K562 (cell line): Measurements from ENCODE around the gene CD44. TPM values are rescaled to one million over a fixed set of nuclear protein-coding genes. Genes with fewer than 3 reads are reported as not detected.

Experiments used
- ATAC-seq: fragments of 200-7000 bp; cut with Tn5 transposase; 3 replicates; pipeline ENCODE4 v1.9.1; 2020; ENCODE audit warnings: moderate library complexity
- BruUV-seq: library from RNA; stranded (reverse); fragments of 400-500 nt; replicated peaks from 2 replicates; lab custom pipeline; 2021; lab: Mats Ljungman, UMichigan
- CTCF ChIA-PET: fragments of 300-600 bp; formaldehyde crosslinking; extraction: SDS; loops from one replicate; lab custom pipeline; 2021; ENCODE audit warnings: low intra/inter-chr PET ratio; lab: Yijun Ruan, JAX
- POLR2A ChIA-PET: fragments of 300-600, 350-650 bp; sonication (Branson Sonifier 250); formaldehyde crosslinking; extraction: SDS; loops from one replicate; lab custom pipeline; 2021; ENCODE audit warnings: antibody characterized with exemption, inconsistent platforms; lab: Yijun Ruan, JAX
- DNase-seq, 4 experiments: peaks; one replicate each; pipeline versions ENCODE4 v3.0.0 to v3.0.0-alpha.2; 2011 to 2018; ENCODE audit warnings: low spot score in 3 of 4, mixed read lengths in 3 of 4; ENCODE audit errors: extremely low read depth in 1 of 4
- FAIRE-seq: peaks from 2 replicates; lab custom pipeline; 2011; peaks lifted over from hg19 to GRCh38; lab: Jason Lieb, UNC
- H2AFZ ChIP-seq: 2 replicates; pipeline ENCODE4 v1.6.0; 2011; ENCODE audit warnings: low read depth, low read length, control low read depth, inconsistent platforms
- H3K27ac ChIP-seq: fragments of 200-600 bp; 3 replicates; pipeline ENCODE4 v1.8.0; 2011; ENCODE audit warnings: low read depth, mild to moderate bottlenecking, control low read depth, inconsistent platforms, low read length, moderate library complexity, mixed read lengths; ENCODE audit errors: extremely low read depth
- H3K27me3 ChIP-seq, 2 experiments: fragments of 300-600 bp in 1 of 2; 2 replicates in 1 of 2; 3 replicates in 1 of 2; pipeline versions ENCODE4 v1.6.0 to v1.8.0; 2011; ENCODE audit warnings: inconsistent platforms in 2 of 2, low read length in 2 of 2, mild to moderate bottlenecking in 1 of 2, mixed read lengths in 1 of 2, moderate library complexity in 1 of 2; ENCODE audit not compliant: control insufficient read depth in 2 of 2, insufficient read depth in 2 of 2
- H3K36me3 ChIP-seq: fragments of 300-600 bp; 3 replicates; pipeline ENCODE4 v1.8.0; 2011; ENCODE audit warnings: mild to moderate bottlenecking, low read length, inconsistent platforms; ENCODE audit not compliant: control insufficient read depth, insufficient read depth
- H3K4me1 ChIP-seq, 2 experiments: fragments of 200-600 bp in 1 of 2; replicated peaks in 1 of 2; 2 replicates in 1 of 2; 3 replicates in 1 of 2; pipeline versions ENCODE4 v1.5.1 to v1.8.0; 2011; ENCODE audit warnings: inconsistent platforms in 2 of 2, low read length in 2 of 2, mild to moderate bottlenecking in 1 of 2, mixed read lengths in 1 of 2, moderate library complexity in 1 of 2; ENCODE audit not compliant: control insufficient read depth in 2 of 2, insufficient read depth in 2 of 2
- H3K4me2 ChIP-seq: 2 replicates; pipeline ENCODE4 v1.6.1; 2011; ENCODE audit warnings: low read length, control low read depth, inconsistent platforms, mixed read lengths; ENCODE audit not compliant: insufficient read depth
- H3K4me3 ChIP-seq: fragments of 200-600 bp; sonication (generic), shearing (Covaris generic); 2 replicates; pipeline ENCODE4 v1.5.1; 2016; ENCODE audit warnings: control low read depth, inconsistent platforms
- H3K79me2 ChIP-seq: fragments of 200-600 bp; 3 replicates; pipeline ENCODE4 v1.8.0; 2011; ENCODE audit warnings: low read length, inconsistent platforms; ENCODE audit not compliant: control insufficient read depth, insufficient read depth
- H3K9ac ChIP-seq, 2 experiments: 2 replicates each; pipeline versions ENCODE4 v1.6.0 to v1.6.1; 2011; ENCODE audit warnings: low read depth in 2 of 2, low read length in 2 of 2, control low read depth in 1 of 2, inconsistent platforms in 1 of 2, mild to moderate bottlenecking in 1 of 2, mixed read lengths in 1 of 2; ENCODE audit not compliant: insufficient read depth in 1 of 2
- H3K9me1 ChIP-seq: one replicate; pipeline ENCODE4 v1.6.0; 2011; ENCODE audit warnings: inconsistent platforms, mild to moderate bottlenecking, low read length, moderate library complexity; ENCODE audit not compliant: control insufficient read depth, insufficient read depth
- H3K9me3 ChIP-seq: replicated peaks from 2 replicates; pipeline ENCODE4 v1.5.1; 2011; ENCODE audit warnings: low read depth, low read length, inconsistent platforms; ENCODE audit not compliant: control insufficient read depth, insufficient read depth
- H4K20me1 ChIP-seq: replicated peaks from 2 replicates; pipeline ENCODE4 v1.6.1; 2011; ENCODE audit warnings: low read length, inconsistent platforms, mixed read lengths; ENCODE audit not compliant: control insufficient read depth, insufficient read depth
- BCOR ChIP-seq: fragments of 450-650 bp; IDR thresholded peaks from 2 replicates; pipeline ENCODE4 v1.6.1; 2016
- DMBX1 ChIP-seq: fragments of 250-450 bp; sonication (Bioruptor Pico); IDR thresholded peaks from 2 replicates; pipeline ENCODE4 v1.8.0; 2022; ENCODE audit warnings: inconsistent platforms, mild to moderate bottlenecking, moderate library complexity, borderline replicate concordance
- ETS2 ChIP-seq: IDR thresholded peaks from 2 replicates; pipeline ENCODE4 v1.6.1; 2016; ENCODE audit warnings: borderline replicate concordance, missing genetic modification characterization, mild to moderate bottlenecking, moderate library complexity, missing compliant biosample characterization; ENCODE audit not compliant: poor library complexity, severe bottlenecking
- GTF2F1 ChIP-seq: IDR thresholded peaks from 2 replicates; pipeline ENCODE4 v1.6.1; 2011; ENCODE audit warnings: low read depth, low read length, improper control_type of control experiment
- KAT8 ChIP-seq: fragments of 450-650 bp; IDR thresholded peaks from 2 replicates; pipeline ENCODE4 v1.6.1; 2016; ENCODE audit warnings: low read depth, mild to moderate bottlenecking
- ZNF134 ChIP-seq: fragments of 250-450 bp; sonication (Bioruptor Pico); conservative IDR thresholded peaks from 2 replicates; pipeline ENCODE4 v1.4.0; 2020
- ZNF518B ChIP-seq: fragments of 250-450 bp; sonication (Bioruptor Pico); IDR thresholded peaks from 2 replicates; pipeline ENCODE4 v1.5.0; 2021; ENCODE audit warnings: mild to moderate bottlenecking, moderate library complexity
- ZNF644 ChIP-seq: fragments of 200-800 bp; sonication (Bioruptor generic); IDR thresholded peaks from 2 replicates; pipeline ENCODE4 v1.6.1; 2016; ENCODE audit warnings: low read depth, missing genetic modification characterization, missing compliant biosample characterization
- ZNF655 ChIP-seq: fragments of 250-450 bp; sonication (Bioruptor Pico); IDR thresholded peaks from 2 replicates; pipeline ENCODE4 v1.5.0; 2021
- ZNF764 ChIP-seq: fragments of 250-450 bp; sonication (Bioruptor Pico); IDR thresholded peaks from 2 replicates; pipeline ENCODE4 v1.4.0; 2020; ENCODE audit warnings: low read depth, mild to moderate bottlenecking, moderate library complexity
- ZZZ3 ChIP-seq: fragments of 450-650 bp; IDR thresholded peaks from 2 replicates; pipeline ENCODE4 v1.6.1; 2016; ENCODE audit warnings: antibody characterized with exemption, mild to moderate bottlenecking, moderate library complexity
- WGBS: fragments of 100-300 bp; shearing (Covaris generic); methylation state at CpG from one replicate; pipeline ENCODE4 v1.1.6; 2016; ENCODE audit warnings: low coverage, mixed read lengths; ENCODE audit not compliant: insufficient coverage; ENCODE audit errors: missing lambda C conversion rate; 5-methylcytosine and 5-hydroxymethylcytosine counted together
- in situ Hi-C: fragments of 300-500 bp; cut with MboI; formaldehyde crosslinking; loops from 4 replicates; pipeline ENCODE4 v1.15.0; 2018; ENCODE audit warnings: inconsistent platforms, mixed read lengths
- intact Hi-C: fragments of 100-400 bp; cut with micrococcal nuclease; formaldehyde crosslinking; loops from 2 replicates; pipeline ENCODE4 v1.14.2; 2022
- polyA plus RNA-seq, 8 experiments: library from polyadenylated mRNA; depleted of rRNA in 4 of 8; stranded (reverse) in 5 of 8; unstranded in 3 of 8; fragments of >200 nt; fragmentation: Nextera tagmentation in 2 of 8; fragmentation: Illumina TruSeq in 1 of 8; extraction: Ambion mirVana in 2 of 8; extraction: Trizol in 1 of 8; gene quantifications; 2 replicates each; pipeline versions ENCODE4 v1.2.1 to v1.2.3, GENCODE V29; 2011 to 2014; ENCODE audit warnings: inconsistent platforms in 1 of 8, missing spikeins in 1 of 8
- total RNA-seq, 7 experiments: library from RNA; depleted of rRNA in 6 of 7; stranded (reverse); fragments of >200 nt in 6 of 7; fragmentation: Illumina TruSeq in 2 of 7; extraction: Trizol in 2 of 7; gene quantifications; 2 replicates each; pipeline versions ENCODE4 v1.2.1 to v1.2.3, GENCODE V29; 2011 to 2021; ENCODE audit warnings: low replicate concordance in 1 of 7
- TF ChIP-seq, protein P1 (sequence below): sonication (generic); formaldehyde crosslinking; IDR thresholded peaks from 2 replicates; pipeline ENCODE4 v1.8.0; 2022; ENCODE audit warnings: mild to moderate bottlenecking, missing genetic modification reagents
- TF ChIP-seq, protein P2 (sequence below), 3 experiments: IDR thresholded peaks in 2 of 3; conservative IDR thresholded peaks in 1 of 3; 2 replicates each; pipeline ENCODE4 v1.5.1; 2011 to 2012; ENCODE audit warnings: low read length in 3 of 3, mild to moderate bottlenecking in 3 of 3, control low read depth in 2 of 3, improper control_type of control experiment in 1 of 3, inconsistent platforms in 1 of 3, low read depth in 1 of 3, mixed read lengths in 1 of 3, moderate library complexity in 1 of 3; ENCODE audit not compliant: insufficient read depth in 2 of 3

The CD44 gene
- total and polyA plus RNA-seq, 9 of the 15 experiments (the other 6 are each of a cell fraction or from before 2014, with no cell fraction given) = 1.2 to 13.9 (median 3.0) TPM

GRCh38 chr11:35255514-35255913 lies 116.5 kb downstream of the CD44 start:
- no peaks in the 10 kb centered on the region; the same call in 1 of the 2 replicates for H4K20me1 ChIP-seq
- TF ChIP-seq DMBX1 (CRISPR knock-in tag) = no peak
- TF ChIP-seq GTF2F1 = no peak
- TF ChIP-seq KAT8 = no peak
- TF ChIP-seq, protein P1, sequence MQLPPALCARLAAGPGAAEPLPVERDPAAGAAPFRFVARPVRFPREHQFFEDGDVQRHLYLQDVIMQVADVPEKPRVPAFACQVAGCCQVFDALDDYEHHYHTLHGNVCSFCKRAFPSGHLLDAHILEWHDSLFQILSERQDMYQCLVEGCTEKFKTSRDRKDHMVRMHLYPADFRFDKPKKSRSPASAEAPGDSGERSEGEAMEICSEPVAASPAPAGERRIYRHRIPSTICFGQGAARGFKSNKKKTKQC (CRISPR knock-in tag) = no peak
- no peak for TF ChIP-seq BCOR
- TF ChIP-seq ZZZ3 = no peak
- TF ChIP-seq ZNF518B (CRISPR knock-in tag) = no peak
- TF ChIP-seq, protein P2, sequence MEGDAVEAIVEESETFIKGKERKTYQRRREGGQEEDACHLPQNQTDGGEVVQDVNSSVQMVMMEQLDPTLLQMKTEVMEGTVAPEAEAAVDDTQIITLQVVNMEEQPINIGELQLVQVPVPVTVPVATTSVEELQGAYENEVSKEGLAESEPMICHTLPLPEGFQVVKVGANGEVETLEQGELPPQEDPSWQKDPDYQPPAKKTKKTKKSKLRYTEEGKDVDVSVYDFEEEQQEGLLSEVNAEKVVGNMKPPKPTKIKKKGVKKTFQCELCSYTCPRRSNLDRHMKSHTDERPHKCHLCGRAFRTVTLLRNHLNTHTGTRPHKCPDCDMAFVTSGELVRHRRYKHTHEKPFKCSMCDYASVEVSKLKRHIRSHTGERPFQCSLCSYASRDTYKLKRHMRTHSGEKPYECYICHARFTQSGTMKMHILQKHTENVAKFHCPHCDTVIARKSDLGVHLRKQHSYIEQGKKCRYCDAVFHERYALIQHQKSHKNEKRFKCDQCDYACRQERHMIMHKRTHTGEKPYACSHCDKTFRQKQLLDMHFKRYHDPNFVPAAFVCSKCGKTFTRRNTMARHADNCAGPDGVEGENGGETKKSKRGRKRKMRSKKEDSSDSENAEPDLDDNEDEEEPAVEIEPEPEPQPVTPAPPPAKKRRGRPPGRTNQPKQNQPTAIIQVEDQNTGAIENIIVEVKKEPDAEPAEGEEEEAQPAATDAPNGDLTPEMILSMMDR (IDR thresholded peaks at IDR 0.05 in 2 of 3, conservative IDR thresholded peaks at IDR 0.05 in 1 of 3; ENCODE audit: insufficient read depth in 2 of 3, low read depth in 1 of 3, low read length in 3 of 3) = no peak
- no peak for TF ChIP-seq ZNF764 (CRISPR knock-in tag)
- no peak for TF ChIP-seq ZNF655
- TF ChIP-seq ETS2 (tag) = no peak
- no peak for TF ChIP-seq ZNF134
- TF ChIP-seq ZNF644 (tag) = no peak

More at GRCh38 chr11:35255514-35255913, 116.5 kb downstream of the CD44 start:
- Histone ChIP-seq H3K36me3 (no peaks in the 10 kb centered on the region), H3K79me2 (no peaks in the 10 kb centered on the region), H2AFZ (no peak overlapping the region), H3K4me2 (no peak overlapping the region), H3K27ac (no peak overlapping the region), H3K9me1 (no peaks in the 10 kb centered on the region), H3K4me1 (no peaks in the 10 kb centered on the region), H3K27me3 (peaks cover 2 to 9% of the 10 kb centered on the region in 2 experiments; a peak in 4 of 5 replicates), H3K9me3 (no peaks in the 10 kb centered on the region), H3K4me3 (no peak overlapping the region), H3K9ac (no peak overlapping the region)
- intact Hi-C loops (no loop called here), in situ Hi-C loops (no loop called here)
- no peak for ATAC-seq
- FAIRE-seq = no peak
- 4% methylated on average over 2 of the region's 2 CpGs for WGBS
- CTCF ChIA-PET = no interaction called here
- POLR2A ChIA-PET = no interaction called here
- DNase-seq = no peak
- BruUV-seq = no TSS peak
